ENCODE measurements around the gene ATP10B.

The ATP10B gene

GRCh38 chr5:160702311-160702803, 149.7 kb downstream of the ATP10B start:
- TF ChIP-seq POU2F2 (IDR thresholded peaks at IDR 0.05; ENCODE audit: low read depth, low read length) (no peak), PAX5 (IDR thresholded peaks at IDR 0.05; ENCODE audit: insufficient read depth, low read length, severe bottlenecking) (no peak), POLR2A (IDR thresholded peaks at IDR 0.05; ENCODE audit: low read depth, low read length) (no peak), POLR2AphosphoS5 (IDR thresholded peaks at IDR 0.05; ENCODE audit: low read depth, low read length) (no peak), TAF1 (IDR thresholded peaks at IDR 0.05; ENCODE audit: low read depth, low read length) (no peak), SPI1 (IDR thresholded peaks at IDR 0.05; ENCODE audit: low read depth, low read length) (no peak)
- no peak for FAIRE-seq
- DNase-seq (ENCODE audit: insufficient read length, low spot score) = no peak

GRCh38 chr5:160701403-160701802, 150.6 kb downstream of the ATP10B start:
- no peak for FAIRE-seq
- TF ChIP-seq TAF1 (IDR thresholded peaks at IDR 0.05; ENCODE audit: low read depth, low read length) (no peak), SPI1 (IDR thresholded peaks at IDR 0.05; ENCODE audit: low read depth, low read length) (no peak), POLR2AphosphoS5 (IDR thresholded peaks at IDR 0.05; ENCODE audit: low read depth, low read length) (no peak)
- no peak for DNase-seq (ENCODE audit: insufficient read length, low spot score)

- no peak for TF ChIP-seq POLR2A (IDR thresholded peaks at IDR 0.05; ENCODE audit: low read depth, low read length)
- no peak for TF ChIP-seq PAX5 (IDR thresholded peaks at IDR 0.05; ENCODE audit: insufficient read depth, low read length, severe bottlenecking)
- no peak for TF ChIP-seq POU2F2 (IDR thresholded peaks at IDR 0.05; ENCODE audit: low read depth, low read length)
- no peak for TF ChIP-seq SPI1 (IDR thresholded peaks at IDR 0.05; ENCODE audit: low read depth, low read length)
- TF ChIP-seq POLR2AphosphoS5 (IDR thresholded peaks at IDR 0.05; ENCODE audit: low read depth, low read length) = no peak
- TF ChIP-seq TAF1 (IDR thresholded peaks at IDR 0.05; ENCODE audit: low read depth, low read length) = no peak
- no peak for DNase-seq (ENCODE audit: insufficient read length, low spot score)
- FAIRE-seq = no peak
These were observed 152.7 kb downstream of the ATP10B start for GRCh38 chr5:160699301-160699700.

GRCh38 chr5:160697281-160697680, 154.7 kb downstream of the ATP10B start:
- FAIRE-seq (no peak), DNase-seq (ENCODE audit: insufficient read length, low spot score) (no peak)
- TF ChIP-seq PAX5 (IDR thresholded peaks at IDR 0.05; ENCODE audit: insufficient read depth, low read length, severe bottlenecking) (no peak), TAF1 (IDR thresholded peaks at IDR 0.05; ENCODE audit: low read depth, low read length) (no peak), POU2F2 (IDR thresholded peaks at IDR 0.05; ENCODE audit: low read depth, low read length) (no peak), POLR2AphosphoS5 (IDR thresholded peaks at IDR 0.05; ENCODE audit: low read depth, low read length) (no peak), SPI1 (IDR thresholded peaks at IDR 0.05; ENCODE audit: low read depth, low read length) (no peak), POLR2A (IDR thresholded peaks at IDR 0.05; ENCODE audit: low read depth, low read length) (no peak)

DNA sequence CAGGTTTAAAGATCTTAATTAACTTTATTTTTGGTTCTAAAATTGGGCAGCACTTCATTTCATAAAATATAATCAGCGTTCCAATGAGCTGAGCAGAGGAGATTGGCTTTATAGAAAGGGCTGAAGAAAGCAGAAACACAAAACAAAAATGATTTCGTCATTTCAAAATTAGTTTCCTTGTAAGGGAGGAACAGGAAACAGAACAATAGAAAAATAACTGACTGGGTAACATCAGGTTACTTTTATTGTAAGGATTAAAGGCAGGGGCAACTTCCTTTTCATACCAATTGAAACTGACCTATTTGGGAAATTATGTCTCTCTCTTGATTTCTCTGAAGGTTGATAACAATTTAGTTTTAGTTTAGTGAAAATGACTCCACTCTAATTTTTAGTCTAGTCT, 157.1 kb downstream of the ATP10B start:
- TF ChIP-seq POLR2AphosphoS5 (IDR thresholded peaks at IDR 0.05; ENCODE audit: low read depth, low read length) (no peak), POLR2A (IDR thresholded peaks at IDR 0.05; ENCODE audit: low read depth, low read length) (no peak), POU2F2 (IDR thresholded peaks at IDR 0.05; ENCODE audit: low read depth, low read length) (no peak), TAF1 (IDR thresholded peaks at IDR 0.05; ENCODE audit: low read depth, low read length) (no peak), PAX5 (IDR thresholded peaks at IDR 0.05; ENCODE audit: insufficient read depth, low read length, severe bottlenecking) (no peak), SPI1 (IDR thresholded peaks at IDR 0.05; ENCODE audit: low read depth, low read length) (no peak)
- FAIRE-seq = no peak
- no peak for DNase-seq (ENCODE audit: insufficient read length, low spot score)

DNA sequence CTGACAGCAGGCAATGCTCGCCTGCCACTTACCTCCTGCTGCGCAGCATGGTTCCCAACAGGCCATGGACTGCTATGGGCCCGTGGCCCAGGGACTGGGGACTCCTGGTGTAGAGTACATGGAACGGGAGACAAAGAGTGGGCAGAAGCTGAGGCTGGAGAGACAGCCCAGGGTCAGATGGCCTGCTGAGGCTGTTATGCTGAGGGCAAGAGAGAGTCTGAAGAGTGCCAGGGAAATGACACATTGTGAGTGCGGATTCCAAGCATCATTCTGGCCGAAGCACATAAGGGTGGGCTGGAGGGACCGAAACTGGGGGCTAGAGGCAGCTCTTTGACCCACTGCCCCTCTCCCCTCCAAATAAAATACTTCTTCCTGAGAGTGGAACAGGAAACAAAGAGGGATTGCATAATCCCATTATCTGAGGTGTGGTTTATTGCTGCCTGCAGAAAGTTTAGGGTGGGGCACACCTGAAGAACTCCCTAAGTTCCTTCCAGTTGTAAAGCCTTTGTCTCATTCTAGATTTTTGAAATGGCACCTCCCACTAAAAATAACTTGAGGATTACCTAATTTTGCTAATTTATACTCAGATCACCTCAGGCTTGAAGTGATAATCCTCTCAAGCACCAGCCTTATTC, 158.1 kb downstream of the ATP10B start:
- TF ChIP-seq TAF1 (IDR thresholded peaks at IDR 0.05; ENCODE audit: low read depth, low read length) (no peak), POLR2A (IDR thresholded peaks at IDR 0.05; ENCODE audit: low read depth, low read length) (no peak), SPI1 (IDR thresholded peaks at IDR 0.05; ENCODE audit: low read depth, low read length) (no peak), PAX5 (IDR thresholded peaks at IDR 0.05; ENCODE audit: insufficient read depth, low read length, severe bottlenecking) (no peak), POU2F2 (IDR thresholded peaks at IDR 0.05; ENCODE audit: low read depth, low read length) (no peak), POLR2AphosphoS5 (IDR thresholded peaks at IDR 0.05; ENCODE audit: low read depth, low read length) (no peak)
- DNase-seq (ENCODE audit: insufficient read length, low spot score) (no peak), FAIRE-seq (no peak)

GRCh38 chr5:160692271-160692670, 159.7 kb downstream of the ATP10B start:
- FAIRE-seq (no peak), DNase-seq (ENCODE audit: insufficient read length, low spot score) (no peak)
- TF ChIP-seq POU2F2 (IDR thresholded peaks at IDR 0.05; ENCODE audit: low read depth, low read length) = no peak
- TF ChIP-seq POLR2A (IDR thresholded peaks at IDR 0.05; ENCODE audit: low read depth, low read length) = no peak
- TF ChIP-seq SPI1 (IDR thresholded peaks at IDR 0.05; ENCODE audit: low read depth, low read length) = no peak
- TF ChIP-seq POLR2AphosphoS5 (IDR thresholded peaks at IDR 0.05; ENCODE audit: low read depth, low read length) = no peak
- TF ChIP-seq TAF1 (IDR thresholded peaks at IDR 0.05; ENCODE audit: low read depth, low read length) = no peak
- no peak for TF ChIP-seq PAX5 (IDR thresholded peaks at IDR 0.05; ENCODE audit: insufficient read depth, low read length, severe bottlenecking)

DNA sequence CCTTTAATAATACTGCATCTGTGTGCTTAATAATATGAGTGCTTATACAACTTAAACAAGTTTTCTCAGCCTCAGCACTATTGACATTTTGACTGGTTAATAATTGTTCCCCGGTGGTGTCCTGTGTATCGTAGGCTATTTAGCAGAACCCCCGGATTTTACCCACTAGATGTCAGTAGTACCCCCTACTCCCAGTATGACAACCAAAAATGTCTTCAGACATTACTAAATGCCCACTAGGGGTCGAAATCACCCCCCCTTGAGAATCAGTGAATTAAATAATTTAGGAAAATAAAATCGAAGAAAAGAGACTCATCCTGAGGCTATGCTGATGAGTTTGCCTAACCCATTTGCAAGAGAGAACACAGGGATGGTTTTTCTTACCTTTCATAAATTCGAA, 166.3 kb downstream of the ATP10B start:
- FAIRE-seq (peak; percentile 20), DNase-seq (ENCODE audit: insufficient read length, low spot score) (peak; percentile 29)
- no peak for TF ChIP-seq POLR2A (IDR thresholded peaks at IDR 0.05; ENCODE audit: low read depth, low read length)
- no peak for TF ChIP-seq POU2F2 (IDR thresholded peaks at IDR 0.05; ENCODE audit: low read depth, low read length)
- no peak for TF ChIP-seq PAX5 (IDR thresholded peaks at IDR 0.05; ENCODE audit: insufficient read depth, low read length, severe bottlenecking)
- TF ChIP-seq TAF1 (IDR thresholded peaks at IDR 0.05; ENCODE audit: low read depth, low read length) = no peak
- TF ChIP-seq SPI1 (IDR thresholded peaks at IDR 0.05; ENCODE audit: low read depth, low read length) = no peak
- no peak for TF ChIP-seq POLR2AphosphoS5 (IDR thresholded peaks at IDR 0.05; ENCODE audit: low read depth, low read length)

- TF ChIP-seq SPI1 (IDR thresholded peaks at IDR 0.05; ENCODE audit: low read depth, low read length) (no peak), POLR2A (IDR thresholded peaks at IDR 0.05; ENCODE audit: low read depth, low read length) (no peak)
- FAIRE-seq = no peak
These were observed 166.8 kb downstream of the ATP10B start for GRCh38 chr5:160685219-160685618.

More at GRCh38 chr5:160685219-160685618, 166.8 kb downstream of the ATP10B start:
- DNase-seq (ENCODE audit: insufficient read length, low spot score) = no peak

Measured in GM12891 (cell line).